NCI-H748 treated with DMSO at 0.1 percent for 48 hours (cell line): ENCODE results near the gene PBX4.
"Not testable (repeated sequence)": the region's sequence is repeated elsewhere in the genome, so short reads cannot be mapped to it uniquely, and the experiment has no call there.

Source experiments
- DNase-seq: peaks from one replicate; lab custom pipeline; 2025; lab: John Stamatoyannopoulos, UW

PBX4 gene

GRCh38 chr19:19626516-19627472 is 8.3 kb upstream of the PBX4 start:
- DNase-seq = no peak

GRCh38 chr19:19624032-19624570 is 5.6 kb upstream of the PBX4 start:
- no peak for DNase-seq

- no peak for DNase-seq
Measured at GRCh38 chr19:19623383-19623782, 4.9 kb upstream of the PBX4 start.

- DNase-seq = no peak
Measured at GRCh38 chr19:19619849-19620210, 1.3 kb upstream of the PBX4 start.

GRCh38 chr19:19619181-19619848 is 828 bp upstream of the PBX4 start:
- DNase-seq = no peak

- no peak for DNase-seq
Measured at GRCh38 chr19:19615086-19615485, 3.4 kb downstream of the PBX4 start.

- DNase-seq = no peak
Measured at GRCh38 chr19:19613506-19613905, 5.0 kb downstream of the PBX4 start.

- DNase-seq = no peak
Measured at GRCh38 chr19:19610376-19611202, 7.9 kb downstream of the PBX4 start.

- not testable (repeated sequence) for DNase-seq
Measured at GRCh38 chr19:19606686-19607085, 11.8 kb downstream of the PBX4 start.

GRCh38 chr19:19606021-19606420 is 12.5 kb downstream of the PBX4 start:
- no peak for DNase-seq

- DNase-seq = no peak
Measured at GRCh38 chr19:19602713-19603324, 15.7 kb downstream of the PBX4 start.

GRCh38 chr19:19602136-19602712 is 16.3 kb downstream of the PBX4 start:
- no peak for DNase-seq

- DNase-seq = no peak
Measured at GRCh38 chr19:19600793-19601330, 17.6 kb downstream of the PBX4 start.

- DNase-seq = not testable (repeated sequence)
Measured at GRCh38 chr19:19598728-19599451, 19.6 kb downstream of the PBX4 start.

- DNase-seq = no peak
Measured at GRCh38 chr19:19597809-19598306, 20.6 kb downstream of the PBX4 start.

- DNase-seq = no peak
Measured at GRCh38 chr19:19595171-19595701, 23.3 kb downstream of the PBX4 start.

GRCh38 chr19:19594381-19594780 is 24.1 kb downstream of the PBX4 start:
- DNase-seq = no peak

GRCh38 chr19:19592690-19593089 is 25.8 kb downstream of the PBX4 start:
- DNase-seq = no peak

GRCh38 chr19:19591133-19591825 is 27.2 kb downstream of the PBX4 start:
- no peak for DNase-seq
